OCI-LY3 (cell line): ENCODE data around the gene KRTCAP2.

ENCODE experiments used
- H2AFZ ChIP-seq: fragments of 200-600, 300-600 bp; shearing (Covaris generic); 2 replicates; pipeline ENCODE4 v1.6.0; 2014; ENCODE audit warnings: antibody characterized with exemption, low read depth, low read length
- H3K27ac ChIP-seq: fragments of 200-600, 300-600 bp; sonication (generic); 2 replicates; pipeline ENCODE4 v1.5.1; 2014; ENCODE audit warnings: mild to moderate bottlenecking, low read length, moderate library complexity, mixed read lengths
- H3K27me3 ChIP-seq: fragments of 200-600, 300-600 bp; sonication (generic); 2 replicates; pipeline ENCODE4 v1.6.1; 2014; ENCODE audit warnings: low read depth, low read length, mixed read lengths
- H3K36me3 ChIP-seq: fragments of 200-600, 300-600 bp; sonication (generic); replicated peaks from 2 replicates; pipeline ENCODE3; 2014; ENCODE audit warnings: low read depth, low read length, mixed read lengths
- H3K4me1 ChIP-seq: fragments of 300-600, 200-600 bp; sonication (generic); 2 replicates; pipeline ENCODE4 v1.6.1; 2014; ENCODE audit warnings: low read length, mixed read lengths
- H3K4me2 ChIP-seq: fragments of 200-600, 300-600 bp; sonication (generic); 2 replicates; pipeline ENCODE4 v1.6.1; 2014; ENCODE audit warnings: low read length, mixed read lengths
- H3K4me3 ChIP-seq: fragments of 300-600, 200-600 bp; sonication (generic); 2 replicates; pipeline ENCODE4 v1.5.1; 2014; ENCODE audit warnings: antibody characterized with exemption, mild to moderate bottlenecking, low read length, moderate library complexity
- H3K79me2 ChIP-seq: fragments of 300-600, 200-600 bp; shearing (Covaris generic); 2 replicates; pipeline ENCODE4 v1.6.1; 2014; ENCODE audit warnings: mild to moderate bottlenecking, low read length, mixed read lengths
- H3K9ac ChIP-seq: fragments of 300-600, 200-600 bp; shearing (Covaris generic); 2 replicates; pipeline ENCODE4 v1.6.0; 2014; ENCODE audit warnings: mild to moderate bottlenecking, low read length, moderate library complexity
- H3K9me3 ChIP-seq: fragments of 200-600, 300-600 bp; shearing (Covaris generic); 2 replicates; pipeline ENCODE4 v1.6.1; 2014; ENCODE audit warnings: low read length, mixed read lengths; ENCODE audit not compliant: insufficient read depth
- H4K20me1 ChIP-seq: fragments of 200-600, 300-600 bp; sonication (generic); 2 replicates; pipeline ENCODE4 v1.6.1; 2016; ENCODE audit warnings: low read length, mixed read lengths; ENCODE audit not compliant: insufficient read depth
- EZH2phosphoT487 ChIP-seq: fragments of 200-600 bp; shearing (Covaris generic); IDR thresholded peaks from 2 replicates; pipeline ENCODE4 v1.6.1; 2018; ENCODE audit warnings: antibody characterized with exemption, mixed run types, low read depth
- TF ChIP-seq, protein P1 (sequence below): fragments of 200-600, 300-600 bp; sonication (generic); IDR thresholded peaks from 2 replicates; pipeline ENCODE4 v1.5.1; 2014; ENCODE audit warnings: antibody characterized with exemption, low read length, low read depth

The KRTCAP2 gene

DNA sequence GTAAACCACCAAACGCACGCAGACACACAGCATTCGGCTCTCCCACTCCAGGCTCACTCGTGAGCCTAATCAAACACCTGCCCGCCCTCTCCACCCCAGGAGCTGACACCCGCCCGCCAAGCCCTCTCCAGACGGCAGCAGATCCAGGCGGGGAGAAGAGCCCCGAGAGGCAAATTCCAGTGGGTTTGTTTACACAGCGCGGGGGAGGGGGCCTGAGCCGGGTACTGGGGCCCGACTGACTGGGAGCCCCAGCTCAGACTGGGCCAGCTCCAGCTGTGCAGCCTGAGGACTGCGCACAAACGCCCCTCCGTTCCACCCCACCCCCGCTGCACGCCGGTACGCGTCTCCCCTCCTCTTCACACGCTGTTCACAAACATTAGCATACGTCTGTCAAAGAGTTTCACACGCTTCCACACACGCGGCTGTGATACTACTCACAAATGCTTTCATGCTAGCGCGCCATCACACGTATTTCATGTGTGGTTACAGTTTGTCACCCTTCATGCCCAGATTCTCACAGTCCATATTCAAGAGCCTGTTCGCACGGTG, 46.5 kb downstream of the KRTCAP2 start:
- H3K4me3 ChIP-seq = peak overlapping the region; percentile 62
- H3K79me2 ChIP-seq = no peaks in the 10 kb centered on the region
- no peaks in the 10 kb centered on the region for H4K20me1 ChIP-seq
- H3K36me3 ChIP-seq = no peaks in the 10 kb centered on the region
- no peaks in the 10 kb centered on the region for H3K9me3 ChIP-seq
- H3K4me2 ChIP-seq = peak overlapping the region; percentile 56
- H3K27me3 ChIP-seq = peaks cover 40% of the 10 kb centered on the region
- no peak overlapping the region for H3K27ac ChIP-seq
- H3K9ac ChIP-seq = no peak overlapping the region
- TF ChIP-seq EZH2phosphoT487 = no peak
- TF ChIP-seq, protein P1, sequence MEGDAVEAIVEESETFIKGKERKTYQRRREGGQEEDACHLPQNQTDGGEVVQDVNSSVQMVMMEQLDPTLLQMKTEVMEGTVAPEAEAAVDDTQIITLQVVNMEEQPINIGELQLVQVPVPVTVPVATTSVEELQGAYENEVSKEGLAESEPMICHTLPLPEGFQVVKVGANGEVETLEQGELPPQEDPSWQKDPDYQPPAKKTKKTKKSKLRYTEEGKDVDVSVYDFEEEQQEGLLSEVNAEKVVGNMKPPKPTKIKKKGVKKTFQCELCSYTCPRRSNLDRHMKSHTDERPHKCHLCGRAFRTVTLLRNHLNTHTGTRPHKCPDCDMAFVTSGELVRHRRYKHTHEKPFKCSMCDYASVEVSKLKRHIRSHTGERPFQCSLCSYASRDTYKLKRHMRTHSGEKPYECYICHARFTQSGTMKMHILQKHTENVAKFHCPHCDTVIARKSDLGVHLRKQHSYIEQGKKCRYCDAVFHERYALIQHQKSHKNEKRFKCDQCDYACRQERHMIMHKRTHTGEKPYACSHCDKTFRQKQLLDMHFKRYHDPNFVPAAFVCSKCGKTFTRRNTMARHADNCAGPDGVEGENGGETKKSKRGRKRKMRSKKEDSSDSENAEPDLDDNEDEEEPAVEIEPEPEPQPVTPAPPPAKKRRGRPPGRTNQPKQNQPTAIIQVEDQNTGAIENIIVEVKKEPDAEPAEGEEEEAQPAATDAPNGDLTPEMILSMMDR = no peak
- peaks cover 9% of the 10 kb centered on the region; the same call in 1 of the 2 replicates for H3K4me1 ChIP-seq
- no peak overlapping the region for H2AFZ ChIP-seq

DNA sequence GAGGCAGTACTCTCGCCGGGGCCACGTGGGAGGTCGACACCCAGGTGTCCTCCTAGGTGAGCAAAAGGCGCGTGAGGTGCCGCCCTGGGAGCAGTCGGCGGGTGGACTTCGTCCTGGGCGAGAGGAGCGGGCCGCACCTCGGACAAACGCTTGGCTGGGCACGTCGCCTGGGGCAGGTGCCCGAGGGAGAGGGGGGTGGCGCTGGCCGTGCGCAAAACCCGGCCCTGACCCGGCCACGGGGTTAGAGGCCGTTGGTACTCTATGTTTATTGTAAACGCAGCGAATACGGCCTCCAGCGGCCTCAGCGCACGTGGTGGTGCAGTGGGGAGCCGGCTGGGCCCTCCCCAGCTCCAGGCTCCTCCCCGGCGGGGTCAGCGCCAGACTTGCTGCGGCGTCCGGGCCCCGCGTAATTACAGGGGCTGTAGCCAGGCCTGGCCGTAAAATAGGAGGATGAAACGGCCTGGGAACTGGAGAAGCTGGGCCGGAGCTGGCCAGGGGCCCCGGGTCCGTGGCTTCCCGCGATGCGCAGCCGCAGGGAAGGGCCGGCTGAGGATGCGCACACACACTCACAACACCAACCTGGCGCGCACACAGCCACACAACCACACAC, 47.1 kb downstream of the KRTCAP2 start:
- H3K79me2 ChIP-seq = no peaks in the 10 kb centered on the region
- H2AFZ ChIP-seq = no peak overlapping the region
- no peaks in the 10 kb centered on the region for H3K36me3 ChIP-seq
- no peaks in the 10 kb centered on the region for H3K9me3 ChIP-seq
- H3K27me3 ChIP-seq = peaks cover 42% of the 10 kb centered on the region
- H4K20me1 ChIP-seq = no peaks in the 10 kb centered on the region
- H3K4me2 ChIP-seq = no peak overlapping the region
- TF ChIP-seq, protein P1 = no peak
- TF ChIP-seq EZH2phosphoT487 = no peak
- H3K27ac ChIP-seq = no peak overlapping the region
- peaks cover 9% of the 10 kb centered on the region; the same call in 1 of the 2 replicates for H3K4me1 ChIP-seq
- H3K9ac ChIP-seq = no peak overlapping the region
- no peak overlapping the region for H3K4me3 ChIP-seq

DNA sequence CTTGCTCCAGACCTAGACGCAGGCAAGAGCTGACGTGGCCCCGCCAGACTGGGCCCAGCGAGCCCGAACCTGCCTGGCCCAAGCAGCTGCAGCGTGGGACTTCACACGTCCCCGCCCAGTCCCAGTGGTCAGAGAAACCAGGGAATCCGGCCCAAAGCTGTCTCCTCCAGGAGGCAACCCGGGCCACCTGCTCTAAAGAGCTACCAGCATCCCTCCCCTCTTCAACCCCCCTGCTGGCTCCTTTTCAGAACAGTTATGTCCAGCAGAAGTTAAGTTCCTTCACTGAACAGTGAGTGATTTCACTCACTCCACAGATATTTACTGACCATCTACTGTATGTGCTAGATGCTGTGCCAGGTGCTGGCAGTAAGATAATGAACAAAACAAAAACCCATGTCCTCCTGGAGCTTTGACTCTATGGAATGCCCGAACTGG, 47.6 kb downstream of the KRTCAP2 start:
- no peak overlapping the region for H3K4me3 ChIP-seq
- H3K27ac ChIP-seq = no peak overlapping the region
- H3K36me3 ChIP-seq = no peaks in the 10 kb centered on the region

More for the DNA sequence above, 47.6 kb downstream of the KRTCAP2 start:
- no peaks in the 10 kb centered on the region for H4K20me1 ChIP-seq
- H3K79me2 ChIP-seq = no peaks in the 10 kb centered on the region
- H3K4me1 ChIP-seq = peaks cover 9% of the 10 kb centered on the region; the same call in 1 of the 2 replicates
- H3K9ac ChIP-seq = no peak overlapping the region
- H3K4me2 ChIP-seq = no peak overlapping the region
- TF ChIP-seq EZH2phosphoT487 = no peak
- TF ChIP-seq, protein P1 = no peak
- peaks cover 45% of the 10 kb centered on the region for H3K27me3 ChIP-seq
- no peak overlapping the region for H2AFZ ChIP-seq
- H3K9me3 ChIP-seq = no peaks in the 10 kb centered on the region
